Right atrium auricular region (tissue), 2 donors: ENCODE results near the gene SERPINA10. TPM values are rescaled to one million over a fixed set of nuclear protein-coding genes. Genes with fewer than 3 reads are reported as not detected.

Source experiments
- DNase-seq: peaks from one replicate; pipeline ENCODE4 v3.0.0-alpha.2; 2019; ENCODE audit warnings: low spot score
- H3K27ac ChIP-seq, 2 donors: fragments of 200-600 bp; sonication (generic); 1 replicate in 1 of 2; 2 replicates in 1 of 2; pipeline ENCODE4 v1.5.1; 2016 to 2019
- H3K27me3 ChIP-seq, 2 donors: fragments of 200-600 bp; sonication (generic); one replicate each; pipeline versions ENCODE4 v1.5.1 to v1.6.0; 2017 to 2019
- H3K36me3 ChIP-seq: fragments of 200-600 bp; sonication (generic); one replicate; pipeline ENCODE4 v1.5.1; 2016
- H3K4me1 ChIP-seq, 2 donors: fragments of 200-600 bp; sonication (generic); one replicate each; pipeline versions ENCODE4 v1.5.1 to v1.6.0; 2017 to 2019
- H3K4me3 ChIP-seq, 2 donors: fragments of 200-600 bp; sonication (generic); 1 replicate in 1 of 2; 2 replicates in 1 of 2; pipeline ENCODE4 v1.5.1; 2017 to 2019; ENCODE audit warnings: mild to moderate bottlenecking in 1 of 2, moderate library complexity in 1 of 2
- H3K9me3 ChIP-seq, 2 donors: fragments of 200-600 bp; sonication (generic); one replicate each; pipeline ENCODE4 v1.5.1; 2019
- total RNA-seq, 2 donors: library from RNA; depleted of rRNA; stranded (reverse); fragments of >200 nt; gene quantifications; one replicate each; pipeline ENCODE4 v1.1.0, GENCODE V29; 2016
- TF ChIP-seq, protein P1 (sequence below), 2 donors: fragments of 200-600 bp; sonication (generic); IDR thresholded peaks; one replicate each; pipeline ENCODE4 v1.5.1; 2019; ENCODE audit warnings: antibody characterized with exemption in 2 of 2

The SERPINA10 gene
- total RNA-seq, 2 donors from 2014 or later = not detected

DNA sequence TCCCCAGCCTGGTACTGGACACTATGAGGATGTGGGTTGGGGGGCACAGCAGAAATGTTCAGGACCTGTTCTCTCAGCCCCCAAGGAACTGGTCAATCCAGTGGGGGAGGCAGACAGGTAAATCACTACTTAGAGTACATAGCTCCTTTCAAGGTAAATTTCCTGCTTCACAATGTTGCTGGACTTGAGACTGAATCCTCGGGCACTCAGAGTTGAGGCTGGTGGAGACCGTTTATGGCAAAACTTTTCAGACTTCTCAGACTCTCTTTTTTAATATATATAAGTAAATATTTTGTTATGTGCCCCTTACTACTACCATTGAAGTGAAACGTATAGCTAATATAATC, 483 bp upstream of the SERPINA10 start:
- no peak for DNase-seq
- H3K4me1 ChIP-seq = no peaks in the 10 kb centered on the region
- no peak overlapping the region for H3K4me3 ChIP-seq
- no peak overlapping the region for H3K27ac ChIP-seq
- H3K27me3 ChIP-seq = no peaks in the 10 kb centered on the region
- no peaks in the 10 kb centered on the region for H3K9me3 ChIP-seq
- TF ChIP-seq, protein P1, sequence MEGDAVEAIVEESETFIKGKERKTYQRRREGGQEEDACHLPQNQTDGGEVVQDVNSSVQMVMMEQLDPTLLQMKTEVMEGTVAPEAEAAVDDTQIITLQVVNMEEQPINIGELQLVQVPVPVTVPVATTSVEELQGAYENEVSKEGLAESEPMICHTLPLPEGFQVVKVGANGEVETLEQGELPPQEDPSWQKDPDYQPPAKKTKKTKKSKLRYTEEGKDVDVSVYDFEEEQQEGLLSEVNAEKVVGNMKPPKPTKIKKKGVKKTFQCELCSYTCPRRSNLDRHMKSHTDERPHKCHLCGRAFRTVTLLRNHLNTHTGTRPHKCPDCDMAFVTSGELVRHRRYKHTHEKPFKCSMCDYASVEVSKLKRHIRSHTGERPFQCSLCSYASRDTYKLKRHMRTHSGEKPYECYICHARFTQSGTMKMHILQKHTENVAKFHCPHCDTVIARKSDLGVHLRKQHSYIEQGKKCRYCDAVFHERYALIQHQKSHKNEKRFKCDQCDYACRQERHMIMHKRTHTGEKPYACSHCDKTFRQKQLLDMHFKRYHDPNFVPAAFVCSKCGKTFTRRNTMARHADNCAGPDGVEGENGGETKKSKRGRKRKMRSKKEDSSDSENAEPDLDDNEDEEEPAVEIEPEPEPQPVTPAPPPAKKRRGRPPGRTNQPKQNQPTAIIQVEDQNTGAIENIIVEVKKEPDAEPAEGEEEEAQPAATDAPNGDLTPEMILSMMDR (IDR thresholded peaks at IDR 0.05) = no peak
- no peaks in the 10 kb centered on the region for H3K36me3 ChIP-seq

- Histone ChIP-seq H3K9me3 (no peaks in the 10 kb centered on the region), H3K4me1 (no peaks in the 10 kb centered on the region), H3K4me3 (no peak overlapping the region), H3K27me3 (no peaks in the 10 kb centered on the region), H3K36me3 (no peaks in the 10 kb centered on the region), H3K27ac (no peak overlapping the region)
- DNase-seq = no peak
- TF ChIP-seq, protein P1 (IDR thresholded peaks at IDR 0.05) = no peak
Observed at GRCh38 chr14:94292526-94292871, 569 bp downstream of the SERPINA10 start.

DNA sequence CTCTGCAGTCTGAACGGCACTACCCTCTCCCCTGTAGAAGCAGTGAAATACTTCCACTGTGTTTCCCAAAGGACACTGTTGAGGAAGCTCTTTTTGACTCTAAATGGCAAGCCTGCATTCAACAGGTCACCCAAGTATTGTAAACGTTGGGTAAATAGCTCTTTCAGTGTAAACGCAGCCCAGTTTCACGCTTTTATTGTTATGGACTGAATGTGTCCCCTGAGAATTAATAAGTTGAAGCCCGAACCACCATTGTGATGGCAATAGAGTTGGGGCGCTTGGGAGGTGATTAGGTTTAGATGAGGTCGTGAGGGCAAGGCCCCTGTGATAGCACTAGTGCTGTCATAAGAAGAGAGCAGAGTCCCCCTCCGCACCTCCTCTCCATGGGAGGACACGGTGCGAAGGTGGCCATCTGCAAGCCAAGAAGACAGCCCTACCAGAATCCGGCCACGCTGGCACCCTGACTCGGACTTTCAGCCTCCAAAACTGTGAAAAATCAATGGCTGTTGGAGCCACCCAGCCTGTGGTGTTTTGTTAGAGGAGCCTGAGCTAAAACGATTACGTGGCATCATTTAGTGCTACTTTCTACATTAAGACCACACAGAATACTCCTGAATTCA, 1.1 kb downstream of the SERPINA10 start:
- TF ChIP-seq, protein P1 (IDR thresholded peaks at IDR 0.05) = no peak
- H3K27me3 ChIP-seq = no peaks in the 10 kb centered on the region
- no peak overlapping the region for H3K4me3 ChIP-seq
- H3K27ac ChIP-seq = no peak overlapping the region
- no peaks in the 10 kb centered on the region for H3K9me3 ChIP-seq
- H3K36me3 ChIP-seq = no peaks in the 10 kb centered on the region
- peak; percentile 28 for DNase-seq
- H3K4me1 ChIP-seq = no peaks in the 10 kb centered on the region

DNA sequence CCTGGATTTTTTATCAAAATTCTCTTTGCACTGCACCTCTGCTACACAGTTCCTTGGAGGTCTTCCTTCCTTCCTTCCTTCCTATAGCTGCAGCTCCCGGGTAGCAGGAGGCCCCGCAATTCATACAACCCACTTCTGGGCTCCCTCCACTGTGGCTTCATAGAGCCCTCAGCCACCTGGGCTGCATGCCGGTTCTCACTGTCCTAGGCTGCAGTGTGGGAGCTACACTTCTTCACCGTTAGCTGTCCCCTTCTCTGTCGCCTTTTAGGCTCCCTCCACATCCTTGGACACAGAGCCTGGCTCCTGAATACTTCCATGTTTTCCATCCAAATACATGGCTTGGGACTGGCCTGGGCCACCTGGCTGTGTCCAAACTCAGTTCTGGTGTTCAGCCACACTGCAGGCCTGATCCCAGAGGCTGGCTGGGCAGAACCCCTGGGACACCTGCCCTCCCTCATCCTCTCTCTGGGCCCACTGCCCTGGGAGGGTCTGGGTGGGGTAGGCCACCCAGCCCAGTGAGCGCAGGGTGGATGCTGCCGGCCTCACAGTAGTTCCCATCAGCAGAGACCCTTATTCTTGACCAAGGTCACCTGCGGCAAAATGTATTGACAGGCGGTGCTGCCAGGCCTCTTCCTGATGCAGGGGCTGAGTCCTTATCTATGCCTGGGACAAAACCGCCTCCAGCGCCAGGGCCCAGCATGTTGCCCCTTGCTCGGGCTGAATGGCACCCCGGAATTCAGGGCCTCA, 1.7 kb downstream of the SERPINA10 start:
- Histone ChIP-seq H3K4me1 (no peaks in the 10 kb centered on the region), H3K9me3 (no peaks in the 10 kb centered on the region), H3K36me3 (no peaks in the 10 kb centered on the region), H3K4me3 (no peak overlapping the region), H3K27ac (no peak overlapping the region), H3K27me3 (no peaks in the 10 kb centered on the region)
- TF ChIP-seq, protein P1 (IDR thresholded peaks at IDR 0.05) = no peak
- DNase-seq = peak; percentile 47

DNA sequence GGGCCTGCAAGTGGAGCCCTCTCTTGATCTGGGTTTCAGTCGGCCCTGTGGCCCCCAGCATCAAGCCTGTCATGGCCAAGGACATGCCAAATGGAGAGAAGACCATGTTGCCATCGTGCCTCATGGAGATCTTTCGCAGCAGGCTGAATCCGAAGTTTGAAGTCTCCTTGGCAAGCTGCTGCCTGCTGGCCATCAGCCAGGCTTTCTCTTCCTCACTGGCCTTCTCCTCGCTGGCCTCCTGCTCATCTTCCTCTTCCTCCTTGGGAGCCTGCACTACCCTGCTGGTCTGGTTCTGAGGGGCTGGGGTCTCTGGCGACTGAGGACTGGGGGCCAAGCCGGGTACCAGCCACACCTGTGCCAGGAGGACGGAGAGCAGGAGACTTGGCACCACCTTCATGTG, 2.9 kb downstream of the SERPINA10 start:
- no peaks in the 10 kb centered on the region for H3K27me3 ChIP-seq

More for the DNA sequence above, 2.9 kb downstream of the SERPINA10 start:
- Histone ChIP-seq H3K9me3 (no peaks in the 10 kb centered on the region), H3K4me1 (no peaks in the 10 kb centered on the region), H3K27ac (no peak overlapping the region), H3K36me3 (no peaks in the 10 kb centered on the region), H3K4me3 (no peak overlapping the region)
- TF ChIP-seq, protein P1 (IDR thresholded peaks at IDR 0.05) = no peak
- DNase-seq = peak; percentile 44
